HepG2 (cell line): ENCODE results near the gene ATP8A2. TPM values are rescaled to one million over a fixed set of nuclear protein-coding genes. Genes with fewer than 3 reads are reported as not detected.

Source experiments
- ATAC-seq: fragments of 200-7000 bp; cut with Tn5 transposase; 3 replicates; pipeline ENCODE4 v1.9.1; 2020; ENCODE audit warnings: mild to moderate bottlenecking, moderate library complexity
- BruUV-seq: library from RNA; stranded (reverse); fragments of 400-500 nt; replicated peaks from 2 replicates; lab custom pipeline; 2021; lab: Mats Ljungman, UMichigan
- CTCF ChIA-PET: fragments of 300-600 bp; formaldehyde crosslinking; extraction: SDS; loops from one replicate; lab custom pipeline; 2021; ENCODE audit warnings: low total read pairs, inconsistent platforms, low intra/inter-chr PET ratio; lab: Yijun Ruan, JAX
- POLR2A ChIA-PET: fragments of 350-600 bp; sonication (Branson Sonifier 250); formaldehyde crosslinking; loops from one replicate; lab custom pipeline; 2020; ENCODE audit warnings: antibody characterized with exemption, inconsistent platforms; lab: Yijun Ruan, JAX
- DNase-seq: peaks from one replicate; pipeline ENCODE4 v3.0.0-alpha.2; 2015; ENCODE audit warnings: low spot score
- FAIRE-seq: peaks from 3 replicates; lab custom pipeline; 2011; peaks lifted over from hg19 to GRCh38; lab: Jason Lieb, UNC
- H2AFZ ChIP-seq: one replicate; pipeline ENCODE4 v1.6.1; 2011; ENCODE audit warnings: low read length, inconsistent platforms
- H3K27ac ChIP-seq: fragments of 300-600 bp; 3 replicates; pipeline ENCODE4 v1.8.0; 2011; ENCODE audit warnings: mixed run types, mild to moderate bottlenecking, mixed read lengths, low read length, inconsistent platforms; ENCODE audit not compliant: insufficient read depth; ENCODE audit errors: extremely low read length
- H3K27me3 ChIP-seq, 2 experiments: fragments of 200-600 bp in 1 of 2; 2 replicates in 1 of 2; 3 replicates in 1 of 2; pipeline versions ENCODE4 v1.6.0 to v1.8.0; 2011; ENCODE audit warnings: low read length in 2 of 2, mild to moderate bottlenecking in 2 of 2, moderate library complexity in 2 of 2, inconsistent platforms in 1 of 2; ENCODE audit not compliant: insufficient read depth in 2 of 2, control insufficient read depth in 1 of 2
- H3K36me3 ChIP-seq, 2 experiments: fragments of 200-600 bp in 1 of 2; replicated peaks in 1 of 2; 2 replicates in 1 of 2; 3 replicates in 1 of 2; pipeline versions ENCODE4 v1.5.1 to v1.8.0; 2011; ENCODE audit warnings: low read length in 2 of 2, inconsistent platforms in 1 of 2; ENCODE audit not compliant: insufficient read depth in 2 of 2, control insufficient read depth in 1 of 2
- H3K4me1 ChIP-seq: 2 replicates; pipeline ENCODE4 v1.5.1; 2012; ENCODE audit warnings: low read length, inconsistent platforms; ENCODE audit not compliant: insufficient read depth
- H3K4me2 ChIP-seq: 2 replicates; pipeline ENCODE4 v1.6.0; 2011; ENCODE audit warnings: low read depth, low read length, inconsistent platforms
- H3K4me3 ChIP-seq, 3 experiments: fragments of 200-600 bp in 1 of 3; sonication (generic), shearing (Covaris generic) in 1 of 3; replicated peaks in 1 of 3; 2 replicates each; pipeline ENCODE4 v1.5.1; 2011 to 2016; ENCODE audit warnings: low read length in 3 of 3, inconsistent platforms in 2 of 3, low read depth in 2 of 3, mild to moderate bottlenecking in 2 of 3, control low read depth in 1 of 3, mixed read lengths in 1 of 3; ENCODE audit not compliant: insufficient read depth in 1 of 3
- H3K79me2 ChIP-seq: one replicate; pipeline ENCODE4 v1.6.1; 2011; ENCODE audit warnings: low read length, inconsistent platforms; ENCODE audit not compliant: insufficient read depth
- H3K9ac ChIP-seq: 2 replicates; pipeline ENCODE4 v1.6.0; 2011; ENCODE audit warnings: mild to moderate bottlenecking, low read depth, low read length, inconsistent platforms; ENCODE audit not compliant: insufficient read depth
- H3K9me3 ChIP-seq: 2 replicates; pipeline ENCODE4 v1.5.1; 2012; ENCODE audit warnings: mild to moderate bottlenecking, low read length
- H4K20me1 ChIP-seq: 2 replicates; pipeline ENCODE4 v1.6.0; 2011; ENCODE audit warnings: inconsistent platforms, mild to moderate bottlenecking, low read length, moderate library complexity; ENCODE audit not compliant: insufficient read depth
- AHR ChIP-seq: IDR thresholded peaks from 2 replicates; pipeline ENCODE4 v1.6.1; 2018; ENCODE audit warnings: missing genetic modification reagents, missing compliant biosample characterization
- MED13 ChIP-seq: sonication (generic); formaldehyde crosslinking; IDR thresholded peaks from 2 replicates; pipeline ENCODE4 v1.5.0; 2020; ENCODE audit warnings: missing genetic modification reagents
- NCOA5 ChIP-seq: sonication (generic); formaldehyde crosslinking; IDR thresholded peaks from 2 replicates; pipeline ENCODE4 v1.4.0; 2020; ENCODE audit warnings: missing genetic modification reagents
- NR1H2 ChIP-seq: sonication (generic); formaldehyde crosslinking; IDR thresholded peaks from 2 replicates; pipeline ENCODE4 v1.8.1; 2022; ENCODE audit warnings: low read depth, missing genetic modification reagents, borderline replicate concordance
- PRMT3 ChIP-seq: sonication (generic); formaldehyde crosslinking; IDR thresholded peaks from 2 replicates; pipeline ENCODE4 v1.8.1; 2022; ENCODE audit warnings: low read depth, mild to moderate bottlenecking, moderate library complexity, missing genetic modification reagents, borderline replicate concordance
- ZNF124 ChIP-seq: sonication (generic); formaldehyde crosslinking; IDR thresholded peaks from 2 replicates; pipeline ENCODE4 v1.4.0; 2020; ENCODE audit warnings: missing genetic modification reagents
- ZNF343 ChIP-seq: sonication (generic); formaldehyde crosslinking; IDR thresholded peaks from 2 replicates; pipeline ENCODE4 v1.4.0; 2020; ENCODE audit warnings: mild to moderate bottlenecking, missing genetic modification reagents
- ZNF564 ChIP-seq: sonication (generic); formaldehyde crosslinking; IDR thresholded peaks from 2 replicates; pipeline ENCODE4 v1.8.1; 2023; ENCODE audit warnings: mild to moderate bottlenecking, missing genetic modification reagents
- WGBS: methylation state at CpG from one replicate; pipeline ENCODE4 v1.1.6; 2017; ENCODE audit warnings: low lambda C conversion rate; 5-methylcytosine and 5-hydroxymethylcytosine counted together
- in situ Hi-C: cut with HindIII; loops from 2 replicates; pipeline ENCODE4 v1.10.0; 2017; ENCODE audit warnings: low pct_unique_long_range_greater_than_20kb; ENCODE audit not compliant: extremely low pct_ligation_motif_present
- intact Hi-C: fragments of 100-400 bp; cut with micrococcal nuclease; formaldehyde crosslinking; loops from one replicate; pipeline ENCODE4 v1.10.0; 2022; ENCODE audit not compliant: unreplicated experiment
- polyA plus RNA-seq, 8 experiments: library from polyadenylated mRNA; depleted of rRNA in 3 of 8; stranded (reverse) in 7 of 8; unstranded in 1 of 8; fragments of >200 nt; fragmentation: Illumina TruSeq in 4 of 8; extraction: Trizol in 4 of 8; gene quantifications; 2 replicates each; pipeline versions ENCODE4 v1.2.1 to v1.2.3, GENCODE V29; 2011 to 2016; ENCODE audit warnings: low read depth in 4 of 8, missing spikeins in 1 of 8, mixed read lengths in 1 of 8; ENCODE audit not compliant: insufficient read depth in 1 of 8
- total RNA-seq, 5 experiments: library from RNA; depleted of rRNA; stranded (reverse); fragments of >200 nt; fragmentation: Illumina TruSeq; extraction: Trizol; gene quantifications; 2 replicates each; pipeline ENCODE4 v1.2.3, GENCODE V29; 2016; ENCODE audit warnings: low read depth in 1 of 5
- TF ChIP-seq, protein P1 (sequence below): sonication (generic); IDR thresholded peaks from 2 replicates; pipeline ENCODE4 v1.6.1; 2016; ENCODE audit warnings: low read depth, borderline replicate concordance
- TF ChIP-seq, protein P2 (sequence below): sonication (generic); formaldehyde crosslinking; IDR thresholded peaks from 2 replicates; pipeline ENCODE4; 2020; ENCODE audit warnings: missing genetic modification reagents, mild to moderate bottlenecking, borderline replicate concordance

Gene ATP8A2
- total and polyA plus RNA-seq, 2 of the 13 experiments (the other 11 are each of a cell fraction or from before 2014, with no cell fraction given) = 0.09 TPM; not detected in 1

DNA sequence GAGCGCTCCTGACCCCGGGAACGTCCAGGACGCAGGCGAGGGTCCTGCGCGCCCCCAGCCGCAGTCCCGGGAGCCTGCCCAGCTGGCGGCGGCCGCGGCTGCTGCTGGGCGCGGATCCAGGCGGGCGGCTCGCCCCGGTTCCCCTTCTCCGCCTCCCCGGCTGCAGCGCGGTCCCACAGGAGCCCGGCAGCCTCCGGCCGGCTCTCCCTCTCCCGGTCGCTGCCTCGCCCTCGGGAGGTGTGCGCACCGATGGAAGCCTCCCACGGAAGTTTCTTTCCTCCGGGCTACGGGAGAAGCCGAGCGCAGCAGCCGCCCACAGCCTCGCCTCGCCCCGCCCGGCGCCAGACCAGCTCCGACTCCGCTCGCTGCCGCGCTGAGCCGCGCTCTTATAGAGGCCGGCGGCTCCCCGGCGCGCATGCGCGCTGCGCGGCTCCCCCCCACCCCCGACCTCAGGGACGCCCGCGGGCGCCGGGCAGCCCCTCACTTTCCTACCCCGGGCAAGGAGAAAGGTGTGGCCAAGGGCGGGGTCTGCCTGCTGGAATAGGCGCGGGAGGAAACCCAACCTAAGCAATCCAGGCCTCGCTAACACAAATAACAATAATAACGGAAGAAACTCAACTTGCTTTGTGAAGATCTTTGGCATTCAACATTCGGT lies 680.0 kb downstream of the ATP8A2 start, which contains the start of gene SHISA2:
SHISA2 (minus strand) TSS at position 360 of the 655 bp plus-strand sequence. CDS start 1,041 bp downstream, outside the sequence.
- Histone ChIP-seq H4K20me1 (no peaks in the 10 kb centered on the region), H2AFZ (no peak within 1 kb of the TSS), H3K4me2 (peak within 1 kb of the TSS; percentile 34), H3K9ac (no peak within 1 kb of the TSS), H3K36me3 (no peaks in the 10 kb centered on the region), H3K27me3 (peaks cover 4 to 46% of the 10 kb centered on the region in 2 experiments; a peak in 4 of 5 replicates), H3K27ac (no peak within 1 kb of the TSS), H3K79me2 (no peaks in the 10 kb centered on the region), H3K4me3 (peak within 1 kb of the TSS in 1 of 3 experiments; percentile 23; a peak in 1 of 6 replicates), H3K4me1 (no peaks in the 10 kb centered on the region), H3K9me3 (no peaks in the 10 kb centered on the region)
- POLR2A ChIA-PET = no interaction called here
- intact Hi-C loops (no loop called here), in situ Hi-C loops (no loop called here)
- ATAC-seq = peak; percentile 88
- DNase-seq = no peak
- no TSS peak for BruUV-seq
- FAIRE-seq = no peak
- TF ChIP-seq NCOA5 (CRISPR knock-in tag) (no peak), ZNF564 (CRISPR knock-in tag) (no peak), PRMT3 (CRISPR knock-in tag) (no peak), ZNF124 (CRISPR knock-in tag) (no peak), NR1H2 (CRISPR knock-in tag) (no peak), ZNF343 (CRISPR knock-in tag) (no peak), AHR (CRISPR knock-in tag) (no peak), MED13 (CRISPR knock-in tag) (no peak)
- TF ChIP-seq, protein P1, sequence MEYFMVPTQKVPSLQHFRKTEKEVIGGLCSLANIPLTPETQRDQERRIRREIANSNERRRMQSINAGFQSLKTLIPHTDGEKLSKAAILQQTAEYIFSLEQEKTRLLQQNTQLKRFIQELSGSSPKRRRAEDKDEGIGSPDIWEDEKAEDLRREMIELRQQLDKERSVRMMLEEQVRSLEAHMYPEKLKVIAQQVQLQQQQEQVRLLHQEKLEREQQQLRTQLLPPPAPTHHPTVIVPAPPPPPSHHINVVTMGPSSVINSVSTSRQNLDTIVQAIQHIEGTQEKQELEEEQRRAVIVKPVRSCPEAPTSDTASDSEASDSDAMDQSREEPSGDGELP = no peak
- TF ChIP-seq, protein P2, sequence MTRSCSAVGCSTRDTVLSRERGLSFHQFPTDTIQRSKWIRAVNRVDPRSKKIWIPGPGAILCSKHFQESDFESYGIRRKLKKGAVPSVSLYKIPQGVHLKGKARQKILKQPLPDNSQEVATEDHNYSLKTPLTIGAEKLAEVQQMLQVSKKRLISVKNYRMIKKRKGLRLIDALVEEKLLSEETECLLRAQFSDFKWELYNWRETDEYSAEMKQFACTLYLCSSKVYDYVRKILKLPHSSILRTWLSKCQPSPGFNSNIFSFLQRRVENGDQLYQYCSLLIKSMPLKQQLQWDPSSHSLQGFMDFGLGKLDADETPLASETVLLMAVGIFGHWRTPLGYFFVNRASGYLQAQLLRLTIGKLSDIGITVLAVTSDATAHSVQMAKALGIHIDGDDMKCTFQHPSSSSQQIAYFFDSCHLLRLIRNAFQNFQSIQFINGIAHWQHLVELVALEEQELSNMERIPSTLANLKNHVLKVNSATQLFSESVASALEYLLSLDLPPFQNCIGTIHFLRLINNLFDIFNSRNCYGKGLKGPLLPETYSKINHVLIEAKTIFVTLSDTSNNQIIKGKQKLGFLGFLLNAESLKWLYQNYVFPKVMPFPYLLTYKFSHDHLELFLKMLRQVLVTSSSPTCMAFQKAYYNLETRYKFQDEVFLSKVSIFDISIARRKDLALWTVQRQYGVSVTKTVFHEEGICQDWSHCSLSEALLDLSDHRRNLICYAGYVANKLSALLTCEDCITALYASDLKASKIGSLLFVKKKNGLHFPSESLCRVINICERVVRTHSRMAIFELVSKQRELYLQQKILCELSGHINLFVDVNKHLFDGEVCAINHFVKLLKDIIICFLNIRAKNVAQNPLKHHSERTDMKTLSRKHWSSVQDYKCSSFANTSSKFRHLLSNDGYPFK (CRISPR knock-in tag) = no peak
- CTCF ChIA-PET = no interaction called here
- WGBS = 22% methylated on average over 17 of the region's 72 CpGs
